A673 (cell line): ENCODE data around the gene ANKRD7. TPM values are rescaled to one million over a fixed set of nuclear protein-coding genes. Genes with fewer than 3 reads are reported as not detected.

ENCODE experiments used
- BruUV-seq: library from RNA; stranded (reverse); fragments of 400-500 nt; replicated peaks from 2 replicates; lab custom pipeline; 2021; lab: Mats Ljungman, UMichigan
- CTCF ChIA-PET: fragments of 300-600 bp; sonication (Branson Sonifier 250); formaldehyde crosslinking; loops from one replicate; lab custom pipeline; 2022; ENCODE audit warnings: antibody characterized with exemption; lab: Charles Lee
- POLR2A ChIA-PET: fragments of 300-600 bp; sonication (Branson Sonifier 250); formaldehyde crosslinking; loops from one replicate; lab custom pipeline; 2022; ENCODE audit warnings: antibody characterized with exemption; ENCODE audit not compliant: low non-redundant PET; lab: Charles Lee
- DNase-seq: peaks from one replicate; pipeline ENCODE4 v3.0.0-alpha.2; 2015; ENCODE audit warnings: low spot score
- H3K27ac ChIP-seq: fragments of 200-600 bp; sonication (generic); 2 replicates; pipeline ENCODE4 v1.5.1; 2016; ENCODE audit warnings: mixed run types, low read depth, mild to moderate bottlenecking, mixed read lengths, antibody characterized with exemption, low read length; ENCODE audit not compliant: poor library complexity, severe bottlenecking
- H3K27me3 ChIP-seq: fragments of 200-600 bp; sonication (generic); replicated peaks from 2 replicates; pipeline ENCODE4 v1.6.1; 2017; ENCODE audit warnings: mixed run types, low read depth, mild to moderate bottlenecking, mixed read lengths, antibody characterized with exemption, low read length; ENCODE audit not compliant: insufficient read depth, poor library complexity
- H3K36me3 ChIP-seq: fragments of 200-600 bp; sonication (generic); 2 replicates; pipeline ENCODE4 v1.6.1; 2016; ENCODE audit warnings: mixed run types, mild to moderate bottlenecking, mixed read lengths, antibody characterized with exemption, low read length; ENCODE audit not compliant: insufficient read depth, poor library complexity, severe bottlenecking
- H3K4me1 ChIP-seq: fragments of 200-600 bp; sonication (generic); 2 replicates; pipeline ENCODE4 v1.6.1; 2017; ENCODE audit warnings: mixed run types, mild to moderate bottlenecking, mixed read lengths, antibody characterized with exemption, low read length; ENCODE audit not compliant: insufficient read depth, poor library complexity, severe bottlenecking
- H3K4me3 ChIP-seq: fragments of 200-600 bp; sonication (generic); 2 replicates; pipeline ENCODE4 v1.5.1; 2016; ENCODE audit warnings: low read depth, mixed run types, mild to moderate bottlenecking, mixed read lengths, low read length; ENCODE audit not compliant: poor library complexity, severe bottlenecking
- H3K9me3 ChIP-seq: fragments of 200-600 bp; sonication (generic); 2 replicates; pipeline ENCODE4 v1.6.1; 2016; ENCODE audit warnings: mixed run types, low read depth, mild to moderate bottlenecking, mixed read lengths, antibody characterized with exemption, low read length; ENCODE audit not compliant: poor library complexity, severe bottlenecking
- EZH2 ChIP-seq: fragments of 200-600 bp; sonication (generic); IDR thresholded peaks from 2 replicates; pipeline ENCODE4 v1.6.1; 2017; ENCODE audit warnings: borderline replicate concordance, low read depth, mild to moderate bottlenecking, mixed read lengths, antibody characterized with exemption, low read length; ENCODE audit not compliant: poor library complexity, severe bottlenecking
- intact Hi-C: fragments of 100-400 bp; cut with micrococcal nuclease; formaldehyde crosslinking; loops from one replicate; pipeline ENCODE4 v1.10.0; 2022; ENCODE audit not compliant: unreplicated experiment
- total RNA-seq: library from RNA; stranded (reverse); gene quantifications from 2 replicates; pipeline ENCODE4 v1.2.3, GENCODE V29; 2021
- TF ChIP-seq, protein P1 (sequence below): fragments of 300-800, 200-600 bp; sonication (generic); conservative IDR thresholded peaks from 2 replicates; pipeline ENCODE4 v1.5.1; 2017; ENCODE audit warnings: low read depth, mild to moderate bottlenecking, antibody characterized with exemption, low read length, moderate library complexity, mixed read lengths

The ANKRD7 gene
- total RNA-seq, 1 experiment from 2014 or later: 4.2 TPM

GRCh38 chr7:118214051-118214832 is 10.3 kb upstream of the ANKRD7 start:
- BruUV-seq: TSS peak; percentile 61
- CTCF ChIA-PET: no interaction called here
- peak; percentile 92 for DNase-seq
- H3K27me3 ChIP-seq: no peaks in the 10 kb centered on the region
- intact Hi-C loops: no loop called here
- POLR2A ChIA-PET: no interaction called here
- TF ChIP-seq EZH2: no peak
- TF ChIP-seq, protein P1, sequence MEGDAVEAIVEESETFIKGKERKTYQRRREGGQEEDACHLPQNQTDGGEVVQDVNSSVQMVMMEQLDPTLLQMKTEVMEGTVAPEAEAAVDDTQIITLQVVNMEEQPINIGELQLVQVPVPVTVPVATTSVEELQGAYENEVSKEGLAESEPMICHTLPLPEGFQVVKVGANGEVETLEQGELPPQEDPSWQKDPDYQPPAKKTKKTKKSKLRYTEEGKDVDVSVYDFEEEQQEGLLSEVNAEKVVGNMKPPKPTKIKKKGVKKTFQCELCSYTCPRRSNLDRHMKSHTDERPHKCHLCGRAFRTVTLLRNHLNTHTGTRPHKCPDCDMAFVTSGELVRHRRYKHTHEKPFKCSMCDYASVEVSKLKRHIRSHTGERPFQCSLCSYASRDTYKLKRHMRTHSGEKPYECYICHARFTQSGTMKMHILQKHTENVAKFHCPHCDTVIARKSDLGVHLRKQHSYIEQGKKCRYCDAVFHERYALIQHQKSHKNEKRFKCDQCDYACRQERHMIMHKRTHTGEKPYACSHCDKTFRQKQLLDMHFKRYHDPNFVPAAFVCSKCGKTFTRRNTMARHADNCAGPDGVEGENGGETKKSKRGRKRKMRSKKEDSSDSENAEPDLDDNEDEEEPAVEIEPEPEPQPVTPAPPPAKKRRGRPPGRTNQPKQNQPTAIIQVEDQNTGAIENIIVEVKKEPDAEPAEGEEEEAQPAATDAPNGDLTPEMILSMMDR: no peak
- peaks cover 9% of the 10 kb centered on the region for H3K4me1 ChIP-seq
- H3K27ac ChIP-seq: peak overlapping the region; percentile 63
- H3K9me3 ChIP-seq: no peaks in the 10 kb centered on the region
- H3K4me3 ChIP-seq: peak overlapping the region; percentile 54
- no peaks in the 10 kb centered on the region for H3K36me3 ChIP-seq

- peak overlapping the region; percentile 54 for H3K4me3 ChIP-seq
- TSS peak; percentile 73 for BruUV-seq
- TF ChIP-seq EZH2: no peak
- TF ChIP-seq, protein P1: no peak
These were observed 9.7 kb upstream of the ANKRD7 start for GRCh38 chr7:118214833-118215182.

GRCh38 chr7:118217210-118217619 is 7.3 kb upstream of the ANKRD7 start:
- Histone ChIP-seq H3K27ac (no peak overlapping the region), H3K4me1 (peaks cover 9% of the 10 kb centered on the region), H3K9me3 (no peaks in the 10 kb centered on the region), H3K27me3 (no peaks in the 10 kb centered on the region), H3K4me3 (no peak overlapping the region), H3K36me3 (no peaks in the 10 kb centered on the region)
- POLR2A ChIA-PET: no interaction called here
- intact Hi-C loops: no loop called here
- BruUV-seq: no TSS peak
- DNase-seq: no peak
- TF ChIP-seq, protein P1: no peak
- TF ChIP-seq EZH2: no peak
- CTCF ChIA-PET: no interaction called here

More at GRCh38 chr7:118214833-118215182, 9.7 kb upstream of the ANKRD7 start:
- intact Hi-C loops: no loop called here
- DNase-seq: no peak
- Histone ChIP-seq H3K4me1 (peaks cover 9% of the 10 kb centered on the region), H3K27me3 (no peaks in the 10 kb centered on the region), H3K9me3 (no peaks in the 10 kb centered on the region), H3K36me3 (no peaks in the 10 kb centered on the region), H3K27ac (peak overlapping the region; percentile 63)
- ChIA-PET CTCF (no interaction called here), POLR2A (no interaction called here)
